NCI-H226 (cell line): ENCODE measurements around the gene HSDL2.
A peak's percentile ranks its signal among the peaks of the same experiment; 100 is the strongest.
"Not testable (repeated sequence)": the region's sequence is repeated elsewhere in the genome, so short reads cannot be mapped to it uniquely, and the experiment has no call there.

Experiments
- DNase-seq: peaks from one replicate; pipeline ENCODE4 v3.0.0-alpha.2; 2015

The HSDL2 gene

GRCh38 chr9:112380102-112380824 is at the start of gene HSDL2:
TSS of gene HSDL2 (plus strand) at chr9:112380108. CDS start at chr9:112380164, 56 bp downstream.
- peak; percentile 7 for DNase-seq

GRCh38 chr9:112331674-112331952 is 48.3 kb upstream of the HSDL2 start:
- DNase-seq, result no peak

DNA sequence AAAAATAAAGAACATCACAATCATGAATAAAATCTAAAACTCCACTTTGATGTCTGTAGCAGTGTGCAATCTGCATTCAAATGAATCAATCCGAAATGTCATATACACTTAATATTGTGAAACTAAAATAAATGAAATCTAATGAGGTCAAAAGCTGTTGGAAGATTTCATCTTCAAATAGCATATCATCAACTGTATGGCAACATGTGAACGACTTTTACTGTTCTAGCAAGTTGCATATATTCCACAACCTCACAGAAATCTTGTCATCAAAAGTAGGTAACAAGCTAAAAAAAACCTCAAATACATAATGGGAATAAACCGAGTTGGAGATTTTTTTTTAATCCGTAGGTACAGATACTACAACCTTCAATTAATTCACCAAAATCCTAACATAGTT is 47.7 kb upstream of the HSDL2 start:
- DNase-seq, result no peak

DNA sequence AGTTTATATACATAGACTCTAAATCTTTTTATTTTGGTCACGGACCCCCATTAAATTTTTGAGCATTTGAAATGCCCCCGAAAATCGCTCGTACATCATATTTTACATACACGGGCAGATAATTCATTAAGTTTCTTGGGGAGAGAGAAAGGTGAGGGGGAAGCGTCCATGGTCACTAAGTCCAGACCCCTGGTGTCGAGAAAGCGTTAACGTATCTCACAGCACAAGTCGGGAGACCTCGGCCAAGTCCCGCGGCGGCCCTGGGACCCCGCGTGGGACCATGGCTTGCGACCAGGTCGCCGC is 47.3 kb upstream of the HSDL2 start:
- no peak for DNase-seq

DNA sequence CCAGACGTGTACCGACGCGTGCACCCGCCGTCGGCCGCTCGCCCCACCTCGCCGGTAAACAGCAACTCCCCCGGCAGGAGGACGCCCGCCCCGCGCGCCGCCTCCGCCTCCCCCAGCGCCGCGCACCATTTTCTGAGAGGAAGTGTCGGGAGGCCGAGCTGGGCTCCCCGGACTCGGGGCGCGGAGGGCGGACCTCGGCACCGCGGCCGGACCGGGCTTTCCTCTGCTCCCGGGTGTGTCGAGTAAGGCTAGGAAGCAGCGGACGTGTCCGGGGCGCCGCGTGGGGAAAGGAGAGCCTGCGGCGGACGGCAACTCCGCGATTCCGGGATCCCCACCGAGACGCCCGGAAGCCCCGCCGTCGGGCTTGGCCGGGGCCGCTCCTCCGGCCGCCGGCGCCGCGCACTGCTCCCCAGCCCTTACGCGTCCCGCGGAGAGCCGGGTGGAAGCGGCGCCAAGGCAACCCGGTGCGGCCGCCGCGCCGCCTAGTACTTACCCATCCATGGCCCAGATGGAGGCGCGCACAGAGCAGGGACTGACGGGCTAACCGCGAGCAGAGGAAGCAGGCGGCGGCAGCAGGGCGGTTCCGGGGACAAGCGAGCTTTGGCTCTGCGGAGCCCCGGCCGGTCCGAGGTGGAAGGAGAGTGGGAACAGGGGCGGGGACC is 46.8 kb upstream of the HSDL2 start, which contains the start of gene PTBP3:
Gene PTBP3 (minus strand): TSS at position 643 of the 662 bp plus-strand sequence. CDS start 35,754 bp downstream, outside the sequence.
- peak; percentile 64 for DNase-seq

DNA sequence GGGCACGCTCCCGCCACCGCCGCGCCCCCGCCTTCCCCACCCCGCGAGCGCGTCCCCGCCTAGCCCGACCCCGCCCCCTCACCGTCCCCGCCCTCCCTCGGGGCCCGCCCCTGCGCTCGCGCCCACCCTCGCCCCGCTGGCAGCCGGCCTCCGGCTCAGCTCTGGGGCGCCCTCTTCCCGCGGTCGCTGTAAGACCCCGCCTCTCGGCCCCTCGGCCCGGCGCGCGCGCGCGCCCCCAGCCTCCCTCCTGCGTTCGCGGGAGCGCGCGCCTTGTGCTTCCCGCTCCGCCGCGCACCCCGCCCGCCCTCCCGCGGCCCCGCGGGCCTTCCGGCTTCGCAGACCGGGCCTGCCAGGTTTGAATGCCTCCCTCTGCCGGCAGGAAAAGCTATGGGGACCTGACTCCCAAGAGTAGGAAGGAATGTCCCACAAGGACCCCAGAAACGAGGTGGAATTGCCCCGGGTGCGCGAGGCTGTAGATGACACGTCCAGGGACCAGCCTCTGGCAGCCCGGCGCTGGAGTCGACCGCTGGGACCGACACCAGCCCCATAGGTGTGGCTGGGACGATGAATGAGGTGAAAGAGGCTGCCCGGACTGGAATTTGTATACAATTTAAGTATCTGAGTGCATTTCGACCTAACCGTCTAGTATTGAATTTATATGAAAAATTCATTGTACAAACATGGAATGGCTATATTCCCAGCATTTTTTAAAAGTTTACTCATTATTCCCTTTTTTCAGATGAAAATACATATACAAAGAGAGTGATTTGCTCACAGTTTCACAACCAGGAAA is 46.1 kb upstream of the HSDL2 start:
- DNase-seq, result peak; percentile 91

GRCh38 chr9:112334432-112334841 is 45.5 kb upstream of the HSDL2 start:
- DNase-seq, result no peak

DNA sequence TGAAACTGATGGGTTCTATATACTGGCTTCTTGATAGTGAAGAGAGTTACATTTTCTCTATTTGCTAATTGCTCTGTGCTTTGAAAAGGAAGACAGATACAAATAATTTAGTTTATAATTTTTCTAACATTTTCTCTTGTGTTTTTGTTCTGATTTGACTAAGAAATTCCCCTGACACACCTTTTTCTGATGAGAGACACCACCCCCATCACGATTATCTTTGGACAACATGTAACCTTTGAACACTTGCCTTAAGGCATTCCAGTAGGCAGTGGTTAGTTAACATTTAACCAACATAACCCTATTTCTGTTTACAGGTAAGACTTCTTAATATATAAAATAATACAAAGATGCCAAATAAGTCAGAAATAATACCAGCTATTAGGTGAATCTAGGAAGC is 42.4 kb upstream of the HSDL2 start:
- DNase-seq, result no peak

GRCh38 chr9:112338561-112338960 is 41.3 kb upstream of the HSDL2 start:
- DNase-seq, result no peak

DNA sequence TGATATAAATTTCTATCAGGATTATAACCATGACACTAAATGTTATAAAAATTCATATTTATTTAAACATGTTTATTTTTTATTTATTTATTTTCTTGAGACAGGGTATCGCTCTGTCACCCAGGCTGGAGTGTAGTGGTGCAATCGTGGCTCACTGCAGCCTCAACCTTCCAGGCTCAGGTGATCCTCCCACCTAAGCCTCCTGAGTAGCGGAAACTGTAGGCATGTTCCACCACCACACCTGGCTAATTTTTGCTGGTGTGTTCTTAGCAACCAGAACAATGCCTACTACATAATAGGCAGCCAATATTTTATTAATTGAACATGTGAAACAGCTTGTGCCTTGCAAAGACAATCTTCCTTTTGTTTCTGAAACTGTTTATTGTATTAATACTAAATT is 40.0 kb upstream of the HSDL2 start:
- DNase-seq, result no peak

DNA sequence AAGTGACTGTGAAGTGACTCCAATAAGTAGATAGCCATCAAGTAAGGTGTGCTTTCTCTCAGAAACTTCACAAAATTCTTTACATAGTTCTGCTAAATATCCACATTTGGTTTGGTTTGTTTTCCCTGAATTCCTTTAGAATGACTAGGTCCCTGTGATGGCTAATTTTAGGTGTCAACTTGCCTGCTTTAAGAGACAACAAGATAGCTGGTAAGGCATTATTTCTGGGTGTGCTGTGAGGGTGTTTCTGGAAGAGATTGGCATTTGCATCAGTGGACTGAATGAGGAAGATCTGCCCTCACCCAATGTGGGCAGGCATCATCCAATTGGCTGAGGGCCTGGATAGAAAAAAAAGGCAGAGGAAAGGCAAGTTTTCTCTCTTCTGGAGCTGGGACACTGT is 38.2 kb upstream of the HSDL2 start:
- DNase-seq, result peak; percentile 67

DNA sequence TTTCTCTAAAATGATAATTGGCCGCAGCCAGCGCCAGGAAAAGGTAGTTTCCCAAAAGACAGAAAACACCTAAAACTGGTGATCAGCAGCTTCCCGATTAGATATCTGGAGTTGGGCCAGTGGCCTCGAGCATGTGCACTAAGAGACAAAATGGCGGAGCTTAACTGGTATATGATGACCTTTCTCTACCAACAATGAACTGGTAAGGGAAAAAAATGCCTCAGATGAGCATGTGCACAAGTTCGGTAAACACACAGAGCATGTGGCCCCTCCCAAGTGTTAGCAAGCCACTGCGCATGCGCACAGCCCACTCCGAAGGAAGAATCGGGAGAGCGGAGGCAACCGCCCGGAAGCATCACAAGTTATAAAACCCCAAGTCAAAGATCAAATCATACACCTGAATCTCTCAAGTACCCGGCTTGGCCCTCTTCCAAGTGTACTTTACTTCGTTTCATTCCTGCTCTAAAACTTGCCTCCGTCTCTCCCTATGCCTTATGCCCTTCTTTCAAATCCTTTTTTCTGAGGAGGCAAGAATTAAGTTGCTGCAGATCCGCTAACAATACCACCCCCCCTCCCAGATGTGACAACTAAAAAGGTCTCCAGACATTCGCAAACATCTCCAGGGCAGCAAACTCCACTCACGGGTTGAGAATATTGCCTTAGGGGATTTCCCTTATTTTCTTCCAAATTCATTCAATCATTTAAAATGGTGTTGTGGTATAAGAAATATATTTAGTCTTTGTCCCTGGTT is 31.5 kb upstream of the HSDL2 start:
- peak; percentile 46 for DNase-seq

- no peak for DNase-seq
These were observed 30.9 kb upstream of the HSDL2 start for GRCh38 chr9:112349008-112349333.

GRCh38 chr9:112351184-112351583 is 28.7 kb upstream of the HSDL2 start:
- DNase-seq, result no peak

- no peak for DNase-seq
These were observed 27.7 kb upstream of the HSDL2 start for GRCh38 chr9:112352209-112352608.

GRCh38 chr9:112354081-112354743 is 25.7 kb upstream of the HSDL2 start:
- no peak for DNase-seq

DNA sequence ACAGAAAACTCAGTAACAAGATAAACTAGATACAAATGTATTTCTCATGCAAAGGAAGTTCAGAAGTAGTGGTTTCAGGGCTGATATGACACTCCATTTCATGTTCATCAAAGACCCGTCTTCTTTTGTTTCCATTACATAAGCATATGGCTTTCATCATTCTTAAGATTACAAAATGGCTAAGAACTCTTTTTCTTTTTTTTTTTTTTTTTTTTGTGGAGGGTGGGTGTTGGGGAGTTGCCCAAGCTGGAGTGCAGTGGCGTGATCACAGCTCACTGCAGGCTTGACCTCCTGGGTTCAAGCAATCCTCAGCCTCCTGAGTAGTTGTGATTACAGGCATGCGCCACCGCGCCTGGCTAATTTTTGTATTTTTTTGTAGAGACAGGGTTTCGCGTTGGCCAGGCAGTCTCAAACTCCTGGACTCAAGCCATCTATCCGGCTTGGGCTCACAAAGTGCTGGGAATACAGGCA is 24.4 kb upstream of the HSDL2 start:
- no peak for DNase-seq

DNA sequence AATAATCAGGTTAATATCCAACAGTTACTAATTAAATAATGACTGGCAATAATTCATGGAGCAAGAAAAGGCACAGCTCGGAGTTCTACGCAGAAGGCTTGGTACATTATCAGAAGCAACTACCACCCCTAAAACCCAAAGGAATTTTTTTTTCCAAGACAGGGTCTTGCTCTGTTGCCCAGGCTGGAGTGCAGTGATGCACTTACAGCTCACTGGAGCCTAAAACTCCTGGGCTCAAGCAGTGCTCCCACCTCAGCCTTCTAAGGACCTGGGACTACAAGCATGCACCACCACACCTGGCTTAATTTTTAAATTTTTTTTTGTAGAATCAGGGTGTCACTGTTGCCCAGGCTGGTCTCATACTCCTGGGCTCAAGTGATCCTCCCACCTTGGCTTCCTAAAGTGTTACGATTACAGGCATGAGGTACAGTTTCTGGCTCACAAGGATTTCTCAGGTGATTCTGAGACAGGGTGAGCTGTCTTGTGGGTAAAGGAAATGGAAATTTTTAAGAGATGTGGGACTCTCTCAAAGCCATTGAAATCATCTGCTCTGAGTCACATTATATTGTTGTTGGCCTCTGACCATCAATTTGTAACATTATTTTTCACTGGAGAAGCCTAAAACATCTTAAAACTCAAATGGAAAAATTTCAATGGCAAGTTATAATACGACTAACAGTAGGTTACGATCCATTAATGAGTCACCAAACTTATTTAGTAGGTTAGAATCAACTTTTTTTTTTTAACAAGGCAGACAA is 19.7 kb upstream of the HSDL2 start:
- DNase-seq, result peak; percentile 8

DNA sequence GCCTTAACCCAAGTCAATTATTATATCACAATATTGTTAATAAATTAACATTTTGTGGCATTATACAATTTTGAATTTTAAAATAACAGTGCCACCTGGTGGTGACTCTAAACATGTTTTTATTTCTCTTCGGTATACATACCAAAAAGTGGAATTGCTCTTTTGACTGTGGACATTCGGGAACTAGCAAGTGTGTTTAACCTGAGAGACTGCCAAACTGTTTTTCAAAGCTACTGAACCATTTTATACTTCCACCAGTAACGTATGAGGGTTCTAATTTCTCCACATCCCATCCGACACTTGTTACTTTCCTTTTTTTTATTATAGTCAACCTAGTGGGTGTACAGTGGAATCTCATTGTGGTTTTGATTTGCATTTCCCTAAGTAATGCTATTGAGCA is 18.3 kb upstream of the HSDL2 start:
- no peak for DNase-seq

DNA sequence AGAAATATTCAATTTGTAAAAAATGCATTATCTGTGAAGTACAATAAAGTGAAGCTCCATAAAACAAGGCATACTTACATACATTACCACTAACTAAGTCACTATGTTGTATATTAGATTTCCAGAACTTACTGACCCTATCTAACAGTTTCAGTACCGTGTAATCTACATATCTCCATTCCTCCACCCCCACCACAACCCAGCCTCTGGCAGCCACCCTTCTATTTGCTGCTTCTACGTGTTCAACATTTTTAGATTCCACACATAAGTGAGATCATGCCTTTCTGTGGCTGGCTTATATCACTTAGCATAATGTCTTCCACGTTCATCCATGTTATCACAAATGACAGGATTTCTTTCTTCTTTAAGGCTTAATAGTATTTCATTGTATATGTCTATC is 15.1 kb upstream of the HSDL2 start:
- no peak for DNase-seq

GRCh38 chr9:112365257-112365656 is 14.7 kb upstream of the HSDL2 start:
- not testable (repeated sequence) for DNase-seq

GRCh38 chr9:112366591-112366990 is 13.3 kb upstream of the HSDL2 start:
- DNase-seq, result no peak
